ENCODE data around the gene SUSD6.

The SUSD6 gene

DNA sequence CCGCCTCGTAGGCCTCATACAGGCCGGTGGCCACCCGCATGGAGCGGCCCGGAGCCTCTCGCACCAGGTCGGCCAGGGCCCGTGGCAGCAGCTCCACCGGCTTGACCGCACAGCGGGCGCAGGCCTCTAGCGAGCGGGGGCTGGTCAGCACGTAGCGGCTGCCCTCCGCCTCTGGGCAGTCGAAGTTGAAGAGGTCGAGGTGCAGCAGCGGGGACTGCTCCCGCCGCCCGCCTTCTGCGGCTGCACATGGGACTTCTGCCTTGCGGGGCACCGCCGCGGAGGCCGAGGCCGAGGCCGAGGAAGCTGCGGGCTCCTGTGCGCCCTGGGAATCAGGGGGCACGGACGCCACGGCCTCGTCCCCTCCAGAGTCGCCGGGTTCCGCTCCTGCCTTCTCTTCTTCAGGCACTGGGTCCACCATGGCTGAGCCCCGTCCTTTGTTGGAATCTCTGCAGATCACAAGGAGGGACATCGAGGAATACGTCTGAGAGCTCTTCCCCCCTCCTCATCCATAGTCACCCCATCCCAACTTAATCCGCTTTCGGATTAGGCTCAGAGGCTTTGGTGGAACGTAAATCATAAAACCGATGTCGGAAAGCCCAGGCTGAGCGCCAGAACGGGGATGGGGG lies 38.1 kb upstream of the SUSD6 start:
- FAIRE-seq: no peak
- TF ChIP-seq SPI1 (IDR thresholded peaks at IDR 0.05; ENCODE audit: low read depth, low read length) (no peak), PAX5 (IDR thresholded peaks at IDR 0.05; ENCODE audit: insufficient read depth, low read length, severe bottlenecking) (no peak), POU2F2 (IDR thresholded peaks at IDR 0.05; ENCODE audit: low read depth, low read length) (no peak), POLR2A (IDR thresholded peaks at IDR 0.05; ENCODE audit: low read depth, low read length) (no peak), TAF1 (IDR thresholded peaks at IDR 0.05; ENCODE audit: low read depth, low read length) (no peak)

DNA sequence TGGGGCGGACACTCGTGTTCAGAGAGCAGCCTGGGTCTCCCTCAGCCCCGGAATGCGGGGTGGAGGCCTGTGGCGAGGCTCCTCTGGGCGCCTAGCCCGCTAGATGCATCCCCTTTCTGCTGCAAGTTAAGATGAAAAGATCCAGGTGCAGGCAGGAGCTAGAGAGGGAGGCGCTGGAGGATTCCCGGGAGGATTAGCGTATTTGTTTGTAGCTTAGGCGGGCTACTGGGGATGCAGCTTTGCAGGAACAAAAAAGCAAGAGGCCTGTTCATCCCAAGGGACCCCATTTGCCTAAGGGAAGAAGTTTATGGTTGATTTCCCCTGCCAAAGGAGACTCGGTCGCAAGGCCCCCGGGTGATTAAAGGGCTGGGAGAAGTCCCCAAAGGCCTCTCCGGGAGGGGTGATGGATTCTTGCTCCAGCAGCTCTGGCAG lies 37.5 kb upstream of the SUSD6 start:
- DNase-seq (ENCODE audit: insufficient read length, low spot score) (no peak), FAIRE-seq (no peak)

More for the DNA sequence above, 38.1 kb upstream of the SUSD6 start:
- no peak for DNase-seq (ENCODE audit: insufficient read length, low spot score)

DNA sequence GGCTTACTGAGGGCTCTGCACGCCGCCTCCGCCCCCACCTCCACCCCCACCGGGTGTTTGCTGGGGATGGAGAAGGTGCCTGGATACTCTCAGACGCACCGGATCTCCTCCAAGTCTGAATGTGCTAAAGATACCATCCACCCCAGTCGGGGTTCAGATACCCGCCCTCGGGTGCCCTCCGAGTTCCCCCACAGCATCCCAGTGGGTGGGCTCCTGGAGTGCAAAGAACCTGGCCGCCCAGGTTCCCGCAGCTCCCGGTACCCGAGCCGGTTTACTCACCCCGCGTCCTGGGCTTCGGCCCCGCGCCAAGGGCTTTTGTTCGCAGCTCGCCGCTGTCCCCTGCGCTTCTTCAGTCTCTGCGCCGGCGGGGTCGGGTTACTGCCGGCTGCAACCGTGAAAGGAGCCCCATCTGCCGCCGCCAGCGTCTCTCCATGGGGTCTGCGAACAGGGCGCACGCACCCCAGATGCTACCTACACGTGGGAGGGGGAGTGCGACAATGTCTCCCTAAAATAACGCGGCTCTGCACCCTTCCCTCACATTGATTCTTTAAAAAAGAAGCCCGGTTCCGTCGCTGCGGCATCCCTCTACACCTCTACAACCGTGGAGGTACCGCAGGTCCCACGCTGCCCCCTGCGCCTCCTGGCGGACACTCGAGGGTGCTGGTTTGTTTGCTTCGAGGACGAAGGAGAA lies 37.0 kb upstream of the SUSD6 start, which contains the start of gene CCDC177:
Gene CCDC177 (minus strand): TSS at position 609 of the 691 bp plus-strand sequence. CDS start 1,249 bp downstream, outside the sequence.
- DNase-seq (ENCODE audit: insufficient read length, low spot score) (peak; percentile 80), FAIRE-seq (peak; percentile 70)
- TF ChIP-seq PAX5 (IDR thresholded peaks at IDR 0.05; ENCODE audit: insufficient read depth, low read length, severe bottlenecking) (no peak), POLR2AphosphoS5 (IDR thresholded peaks at IDR 0.05; ENCODE audit: low read depth, low read length) (no peak), SPI1 (IDR thresholded peaks at IDR 0.05; ENCODE audit: low read depth, low read length) (no peak), TAF1 (IDR thresholded peaks at IDR 0.05; ENCODE audit: low read depth, low read length) (no peak), POLR2A (IDR thresholded peaks at IDR 0.05; ENCODE audit: low read depth, low read length) (no peak), POU2F2 (IDR thresholded peaks at IDR 0.05; ENCODE audit: low read depth, low read length) (no peak)

More for the DNA sequence above, 37.5 kb upstream of the SUSD6 start:
- TF ChIP-seq PAX5 (IDR thresholded peaks at IDR 0.05; ENCODE audit: insufficient read depth, low read length, severe bottlenecking): no peak
- no peak for TF ChIP-seq POU2F2 (IDR thresholded peaks at IDR 0.05; ENCODE audit: low read depth, low read length)
- TF ChIP-seq SPI1 (IDR thresholded peaks at IDR 0.05; ENCODE audit: low read depth, low read length): no peak
- TF ChIP-seq TAF1 (IDR thresholded peaks at IDR 0.05; ENCODE audit: low read depth, low read length): no peak
- no peak for TF ChIP-seq POLR2A (IDR thresholded peaks at IDR 0.05; ENCODE audit: low read depth, low read length)
- TF ChIP-seq POLR2AphosphoS5 (IDR thresholded peaks at IDR 0.05; ENCODE audit: low read depth, low read length): no peak

DNA sequence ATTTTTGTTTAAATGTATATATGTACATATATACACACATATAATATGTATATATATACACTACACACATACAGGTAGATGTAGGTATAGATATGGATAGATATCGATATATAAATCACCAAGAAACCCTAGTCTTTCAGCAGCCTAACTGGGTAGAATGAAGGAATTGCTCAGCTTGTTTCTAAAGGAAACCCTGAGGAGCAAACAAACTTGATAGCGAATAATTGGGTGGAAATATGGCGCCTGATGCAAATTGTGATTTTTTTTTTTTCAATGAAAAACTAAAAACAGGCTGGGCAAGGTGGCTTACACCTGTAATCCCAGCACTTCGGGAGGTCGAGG lies 36.5 kb upstream of the SUSD6 start:
- DNase-seq (ENCODE audit: insufficient read length, low spot score): no peak
- FAIRE-seq: no peak
- no peak for TF ChIP-seq SPI1 (IDR thresholded peaks at IDR 0.05; ENCODE audit: low read depth, low read length)
- no peak for TF ChIP-seq POLR2A (IDR thresholded peaks at IDR 0.05; ENCODE audit: low read depth, low read length)
- no peak for TF ChIP-seq TAF1 (IDR thresholded peaks at IDR 0.05; ENCODE audit: low read depth, low read length)
- TF ChIP-seq POU2F2 (IDR thresholded peaks at IDR 0.05; ENCODE audit: low read depth, low read length): no peak
- no peak for TF ChIP-seq POLR2AphosphoS5 (IDR thresholded peaks at IDR 0.05; ENCODE audit: low read depth, low read length)
- no peak for TF ChIP-seq PAX5 (IDR thresholded peaks at IDR 0.05; ENCODE audit: insufficient read depth, low read length, severe bottlenecking)

DNA sequence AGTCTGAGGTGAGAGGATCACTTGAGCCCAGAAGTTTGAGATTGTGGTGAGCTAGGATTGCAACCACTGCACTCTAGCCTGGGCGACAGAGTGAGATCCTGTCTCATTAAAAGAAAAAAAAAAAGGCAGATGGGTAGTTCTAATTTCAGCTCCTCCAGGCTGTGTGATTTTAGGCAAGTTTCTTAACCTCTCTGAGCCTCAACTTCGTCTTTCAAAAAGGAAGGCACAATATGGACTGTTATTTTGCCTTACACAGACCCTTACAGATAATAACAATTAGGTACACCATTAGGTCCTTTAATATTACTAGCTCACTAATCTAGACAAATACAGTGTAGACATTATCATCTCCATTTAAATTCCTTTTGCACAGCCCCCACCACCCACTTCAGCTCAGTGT lies 31.9 kb upstream of the SUSD6 start:
- no peak for FAIRE-seq
- TF ChIP-seq POLR2A (IDR thresholded peaks at IDR 0.05; ENCODE audit: low read depth, low read length): no peak
- no peak for TF ChIP-seq TAF1 (IDR thresholded peaks at IDR 0.05; ENCODE audit: low read depth, low read length)
- no peak for TF ChIP-seq SPI1 (IDR thresholded peaks at IDR 0.05; ENCODE audit: low read depth, low read length)
- no peak for TF ChIP-seq PAX5 (IDR thresholded peaks at IDR 0.05; ENCODE audit: insufficient read depth, low read length, severe bottlenecking)
- TF ChIP-seq POU2F2 (IDR thresholded peaks at IDR 0.05; ENCODE audit: low read depth, low read length): no peak
- no peak for TF ChIP-seq POLR2AphosphoS5 (IDR thresholded peaks at IDR 0.05; ENCODE audit: low read depth, low read length)
- no peak for DNase-seq (ENCODE audit: insufficient read length, low spot score)

DNA sequence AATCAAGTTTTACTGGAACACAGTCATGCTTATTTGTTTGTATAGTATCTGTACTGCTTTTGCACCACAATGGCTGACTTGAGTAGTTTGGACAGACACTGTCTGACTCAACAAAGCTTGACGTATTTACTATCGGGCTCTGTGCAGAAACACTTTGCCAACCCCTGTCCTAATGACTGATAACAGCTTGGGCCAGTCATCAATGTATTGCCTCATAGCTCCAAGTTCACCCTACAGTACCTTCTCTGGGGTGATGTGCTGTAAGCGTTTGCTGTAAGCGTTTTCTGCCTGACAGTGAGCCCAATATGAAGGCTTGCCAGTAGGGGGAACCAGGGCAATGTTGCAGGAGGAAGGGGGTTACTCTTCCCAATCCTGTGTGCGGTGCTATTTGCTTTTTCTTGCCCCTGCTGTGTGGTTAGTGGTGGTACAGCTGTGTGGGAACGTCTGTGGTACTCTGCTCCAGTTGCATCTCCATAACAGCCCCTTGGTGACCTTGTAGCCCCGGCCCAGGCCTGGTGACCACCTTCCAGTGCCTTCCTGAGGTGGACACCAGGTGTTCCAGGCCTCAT lies 31.3 kb upstream of the SUSD6 start:
- FAIRE-seq (no peak), DNase-seq (ENCODE audit: insufficient read length, low spot score) (no peak)
- TF ChIP-seq POU2F2 (IDR thresholded peaks at IDR 0.05; ENCODE audit: low read depth, low read length): no peak
- no peak for TF ChIP-seq POLR2AphosphoS5 (IDR thresholded peaks at IDR 0.05; ENCODE audit: low read depth, low read length)
- TF ChIP-seq SPI1 (IDR thresholded peaks at IDR 0.05; ENCODE audit: low read depth, low read length): no peak
- TF ChIP-seq POLR2A (IDR thresholded peaks at IDR 0.05; ENCODE audit: low read depth, low read length): no peak
- TF ChIP-seq PAX5 (IDR thresholded peaks at IDR 0.05; ENCODE audit: insufficient read depth, low read length, severe bottlenecking): no peak
- no peak for TF ChIP-seq TAF1 (IDR thresholded peaks at IDR 0.05; ENCODE audit: low read depth, low read length)

DNA sequence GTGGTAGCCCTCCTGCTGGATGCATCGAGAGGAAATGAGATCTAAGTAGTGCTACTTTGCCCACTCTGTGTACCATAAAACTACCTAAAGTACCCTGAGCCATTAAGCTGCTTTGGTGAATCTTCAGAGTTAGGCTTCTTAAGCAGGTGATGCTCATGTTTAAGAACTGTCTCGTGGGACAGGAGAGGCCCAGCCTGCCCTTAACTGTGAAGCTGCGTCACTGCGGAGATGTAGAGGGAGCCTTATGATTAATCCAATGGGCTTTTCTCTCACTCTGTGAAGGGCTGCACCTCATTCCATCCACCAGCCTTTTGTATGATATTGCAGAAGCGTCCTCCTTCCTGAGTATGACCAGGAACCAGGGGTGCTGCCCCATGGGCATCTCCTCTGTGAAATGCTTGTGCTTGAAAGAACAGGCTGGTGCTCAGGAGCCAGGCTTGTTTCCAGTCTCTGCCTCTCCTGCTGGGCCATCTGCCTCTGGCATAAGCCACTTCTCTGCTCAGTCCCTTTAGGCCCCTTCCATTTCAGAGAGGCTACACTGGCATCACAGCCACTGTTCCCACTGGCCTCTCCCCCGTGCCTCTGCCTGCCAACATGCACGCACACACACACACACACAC lies 30.0 kb upstream of the SUSD6 start:
- no peak for FAIRE-seq
- no peak for TF ChIP-seq SPI1 (IDR thresholded peaks at IDR 0.05; ENCODE audit: low read depth, low read length)
- TF ChIP-seq TAF1 (IDR thresholded peaks at IDR 0.05; ENCODE audit: low read depth, low read length): no peak
- TF ChIP-seq POU2F2 (IDR thresholded peaks at IDR 0.05; ENCODE audit: low read depth, low read length): no peak
- DNase-seq (ENCODE audit: insufficient read length, low spot score): no peak

DNA sequence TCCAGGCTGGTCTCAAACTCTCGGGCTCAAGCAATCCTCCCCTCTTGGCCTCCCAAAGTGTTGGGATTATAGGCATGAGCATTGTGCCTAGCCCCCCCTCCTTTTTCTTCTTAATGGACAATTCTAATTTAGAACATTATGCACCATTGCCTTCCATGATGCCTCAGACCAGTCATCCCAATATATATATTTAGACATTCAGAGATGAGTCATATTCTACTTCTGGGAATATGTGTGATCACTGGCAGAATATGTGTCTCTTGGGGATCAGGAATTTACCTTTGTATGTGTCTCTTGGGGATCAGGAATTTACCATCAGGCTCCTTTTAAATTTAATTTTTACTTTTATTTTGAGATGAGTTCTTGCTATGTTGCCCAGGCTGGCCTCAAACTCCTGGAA lies 29.2 kb upstream of the SUSD6 start:
- DNase-seq (ENCODE audit: insufficient read length, low spot score) (no peak), FAIRE-seq (no peak)
- TF ChIP-seq TAF1 (IDR thresholded peaks at IDR 0.05; ENCODE audit: low read depth, low read length) (no peak), PAX5 (IDR thresholded peaks at IDR 0.05; ENCODE audit: insufficient read depth, low read length, severe bottlenecking) (no peak), POLR2A (IDR thresholded peaks at IDR 0.05; ENCODE audit: low read depth, low read length) (no peak), POLR2AphosphoS5 (IDR thresholded peaks at IDR 0.05; ENCODE audit: low read depth, low read length) (no peak), POU2F2 (IDR thresholded peaks at IDR 0.05; ENCODE audit: low read depth, low read length) (no peak), SPI1 (IDR thresholded peaks at IDR 0.05; ENCODE audit: low read depth, low read length) (no peak)

DNA sequence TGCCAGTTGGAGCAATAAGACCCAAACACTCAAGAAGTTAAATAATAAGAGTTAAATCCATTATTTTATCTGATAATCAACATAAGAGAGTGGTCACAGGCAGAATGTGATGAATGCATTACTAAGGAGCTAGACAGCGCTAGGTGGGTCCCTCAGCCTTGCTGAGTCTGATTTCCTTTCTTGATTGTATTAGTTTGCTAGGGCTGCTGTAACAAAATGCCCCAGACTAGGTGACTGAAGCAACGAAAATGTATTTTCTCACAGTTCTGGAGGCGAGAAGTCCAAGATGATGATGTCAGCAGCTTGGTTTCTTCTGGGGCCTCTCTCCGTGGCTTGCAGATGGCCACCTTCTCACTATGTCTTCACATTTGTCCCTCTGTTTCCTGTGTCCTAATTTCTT lies 28.6 kb upstream of the SUSD6 start:
- no peak for DNase-seq (ENCODE audit: insufficient read length, low spot score)
- no peak for FAIRE-seq
- no peak for TF ChIP-seq POU2F2 (IDR thresholded peaks at IDR 0.05; ENCODE audit: low read depth, low read length)
- no peak for TF ChIP-seq PAX5 (IDR thresholded peaks at IDR 0.05; ENCODE audit: insufficient read depth, low read length, severe bottlenecking)
- TF ChIP-seq POLR2A (IDR thresholded peaks at IDR 0.05; ENCODE audit: low read depth, low read length): no peak
- TF ChIP-seq POLR2AphosphoS5 (IDR thresholded peaks at IDR 0.05; ENCODE audit: low read depth, low read length): no peak
- no peak for TF ChIP-seq TAF1 (IDR thresholded peaks at IDR 0.05; ENCODE audit: low read depth, low read length)
- TF ChIP-seq SPI1 (IDR thresholded peaks at IDR 0.05; ENCODE audit: low read depth, low read length): no peak

All from GM12891 (cell line).